Stimulated activated effector memory CD8-positive, alpha-beta T cell treated with anti-CD3 and anti-CD28 coated beads, Interleukin-12 subunit alpha, Interleukin-12 subunit beta, amount 100 ng/mL, for 72 hours (primary cell): ENCODE results near the gene MAD1L1.
A peak's percentile ranks its signal among the peaks of the same experiment; 100 is the strongest.

Experiments used
- ATAC-seq: fragments of 150-1000 bp; cut with Tn5 transposase; 2 replicates; pipeline ENCODE4 v1.10.0; 2021
- DNase-seq, 2 donors: peaks; one replicate each; pipeline ENCODE4 v3.0.0; 2021 to 2022; ENCODE audit warnings: low spot score in 2 of 2
- H3K27ac Mint-ChIP-seq: one replicate; pipeline ENCODE4 v1.8.0; 2022; ENCODE audit warnings: mild to moderate bottlenecking, mixed read lengths
- H3K36me3 Mint-ChIP-seq: one replicate; pipeline ENCODE4 v1.8.0; 2022; ENCODE audit warnings: mild to moderate bottlenecking, mixed read lengths
- H3K4me1 Mint-ChIP-seq: one replicate; pipeline ENCODE4 v1.8.0; 2022; ENCODE audit warnings: mixed read lengths
- H3K4me3 Mint-ChIP-seq: one replicate; pipeline ENCODE4 v1.8.0; 2022; ENCODE audit warnings: mild to moderate bottlenecking, mixed read lengths
- H3K9me3 Mint-ChIP-seq: one replicate; pipeline ENCODE4 v1.8.0; 2022; ENCODE audit warnings: mixed read lengths

The MAD1L1 gene

DNA sequence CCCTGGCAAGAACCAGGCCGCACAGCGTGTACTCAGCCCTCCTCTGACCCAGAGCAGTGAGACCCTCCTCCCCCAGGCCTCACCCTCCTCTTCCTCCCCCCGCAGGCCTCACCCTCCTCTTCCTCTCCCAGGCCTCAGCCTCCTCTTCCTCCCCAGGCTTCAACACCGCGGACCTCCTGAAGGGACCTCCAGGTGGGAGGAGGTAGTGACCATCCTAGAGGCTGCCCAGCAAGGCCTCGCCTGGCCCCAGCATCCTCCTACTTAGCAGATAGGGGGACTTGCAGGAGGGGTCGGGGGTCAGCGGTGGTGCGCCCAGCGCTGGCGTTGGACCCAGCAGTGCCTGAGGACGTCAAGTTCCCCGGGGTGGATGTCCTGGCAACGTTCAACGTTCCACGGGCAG, 291.9 kb downstream of the MAD1L1 start:
- peaks cover 18% of the 10 kb centered on the region for H3K36me3 Mint-ChIP-seq
- H3K27ac Mint-ChIP-seq = peak overlapping the region; percentile 94
- H3K4me1 Mint-ChIP-seq = peaks cover 70% of the 10 kb centered on the region
- peak; percentile 1 for ATAC-seq
- H3K4me3 Mint-ChIP-seq = peak overlapping the region; percentile 83
- DNase-seq = no peak
- no peaks in the 10 kb centered on the region for H3K9me3 Mint-ChIP-seq

DNA sequence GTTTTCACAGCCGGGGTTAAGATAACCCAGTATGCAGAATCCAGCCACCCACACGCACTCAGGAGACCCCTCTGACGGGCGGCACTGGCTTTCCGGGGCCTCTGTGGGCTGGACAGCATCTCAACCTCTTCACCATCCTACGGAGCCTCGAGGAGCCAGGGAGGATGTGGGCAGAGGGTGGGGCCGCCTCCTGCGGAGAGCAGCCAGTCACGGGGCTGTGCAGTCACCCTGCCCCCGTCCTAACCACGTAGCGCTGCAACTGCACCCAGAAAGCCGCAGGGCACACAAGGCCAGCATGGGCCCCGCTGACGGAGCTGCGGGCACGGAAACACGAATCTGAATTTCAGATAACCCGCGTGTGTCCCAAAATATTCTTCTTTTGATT, 292.4 kb downstream of the MAD1L1 start:
- H3K27ac Mint-ChIP-seq = peak overlapping the region; percentile 94
- ATAC-seq = peak; percentile 96

DNA sequence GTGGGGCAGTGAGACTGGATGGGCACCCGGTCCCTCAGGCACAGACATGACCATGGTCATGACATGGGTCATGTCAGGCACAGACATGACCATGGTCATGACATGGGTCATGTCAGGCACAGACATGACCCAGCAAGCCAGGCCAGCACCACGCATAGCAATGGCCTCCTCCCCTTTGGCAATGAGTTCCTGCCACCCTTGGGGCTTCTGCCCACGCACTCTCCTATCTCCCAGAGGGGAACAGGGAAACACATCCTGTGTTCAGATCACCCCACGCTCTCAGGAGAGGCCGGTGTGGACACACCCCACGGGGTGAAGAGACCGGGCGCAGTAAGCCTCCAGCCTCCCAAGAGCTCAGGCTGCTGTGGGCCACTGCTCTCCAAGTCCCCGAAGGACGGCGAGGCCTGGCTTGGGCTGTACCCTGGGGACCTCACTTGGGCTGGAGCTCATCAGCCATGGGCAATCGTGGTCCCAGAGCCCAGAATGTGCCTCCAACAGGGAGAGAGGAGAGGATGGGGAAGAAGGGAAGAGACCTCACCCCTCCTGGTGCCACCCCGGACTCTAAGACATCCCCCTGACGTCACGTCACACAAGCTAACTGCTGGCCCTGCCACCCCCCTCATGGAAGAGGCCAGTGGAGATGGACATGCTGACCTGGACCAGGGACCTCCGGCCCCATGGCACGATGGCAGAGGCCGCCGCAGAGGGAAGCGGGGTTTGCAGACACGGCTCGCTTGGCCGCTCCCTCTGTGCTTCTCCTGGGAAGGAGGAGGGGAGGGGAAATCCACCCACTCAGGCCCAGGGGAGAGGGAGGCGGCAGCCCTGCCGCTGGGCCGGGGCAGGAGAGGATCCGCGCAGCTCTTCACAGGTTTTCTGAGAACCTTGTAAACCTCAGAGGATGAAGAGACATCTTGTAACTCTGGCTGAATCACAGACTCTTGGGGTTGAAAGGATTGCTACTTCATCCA, 293.0 kb downstream of the MAD1L1 start:
- Mint-ChIP-seq H3K9me3 (no peaks in the 10 kb centered on the region), H3K4me1 (peaks cover 66% of the 10 kb centered on the region), H3K27ac (peak overlapping the region; percentile 94), H3K36me3 (peaks cover 18% of the 10 kb centered on the region), H3K4me3 (peak overlapping the region; percentile 83)
- ATAC-seq (peak; percentile 80), DNase-seq (peak; percentile 38 to 72)

More for the DNA sequence above, 292.4 kb downstream of the MAD1L1 start:
- peaks cover 18% of the 10 kb centered on the region for H3K36me3 Mint-ChIP-seq
- peaks cover 67% of the 10 kb centered on the region for H3K4me1 Mint-ChIP-seq
- H3K9me3 Mint-ChIP-seq = no peaks in the 10 kb centered on the region
- DNase-seq = peak; percentile 75 to 94
- H3K4me3 Mint-ChIP-seq = peak overlapping the region; percentile 83

DNA sequence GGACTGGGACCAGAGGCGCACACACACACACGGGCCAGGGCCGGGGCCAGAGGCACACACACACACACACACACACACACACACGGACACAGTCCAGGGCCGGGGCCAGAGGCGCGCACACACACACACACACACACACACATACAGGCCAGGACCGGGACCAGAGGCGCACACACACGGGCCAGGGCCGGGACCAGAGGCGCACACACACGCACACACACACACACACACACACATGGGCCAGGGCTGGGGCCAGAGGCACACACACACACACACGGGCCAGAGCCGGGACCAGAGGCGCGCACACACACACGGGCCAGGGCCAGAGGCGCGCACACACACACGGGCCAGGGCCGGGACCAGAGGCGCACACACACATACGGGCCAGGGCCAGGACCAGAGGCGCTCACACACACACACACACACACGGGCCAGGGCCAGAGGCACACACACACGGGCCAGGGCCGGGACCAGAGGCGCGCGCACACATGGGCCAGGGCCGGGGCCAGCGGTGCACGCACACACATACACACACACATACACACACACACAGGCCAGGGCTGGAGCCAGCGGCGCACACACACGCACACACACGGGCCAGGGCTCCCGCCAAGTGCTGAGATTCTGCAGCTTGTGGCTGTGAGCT, 293.8 kb downstream of the MAD1L1 start:
- Mint-ChIP-seq H3K4me1 (peaks cover 68% of the 10 kb centered on the region), H3K36me3 (peaks cover 23% of the 10 kb centered on the region), H3K27ac (peak overlapping the region; percentile 94), H3K4me3 (peak overlapping the region; percentile 83), H3K9me3 (no peaks in the 10 kb centered on the region)
- ATAC-seq = no peak
- DNase-seq = no peak

DNA sequence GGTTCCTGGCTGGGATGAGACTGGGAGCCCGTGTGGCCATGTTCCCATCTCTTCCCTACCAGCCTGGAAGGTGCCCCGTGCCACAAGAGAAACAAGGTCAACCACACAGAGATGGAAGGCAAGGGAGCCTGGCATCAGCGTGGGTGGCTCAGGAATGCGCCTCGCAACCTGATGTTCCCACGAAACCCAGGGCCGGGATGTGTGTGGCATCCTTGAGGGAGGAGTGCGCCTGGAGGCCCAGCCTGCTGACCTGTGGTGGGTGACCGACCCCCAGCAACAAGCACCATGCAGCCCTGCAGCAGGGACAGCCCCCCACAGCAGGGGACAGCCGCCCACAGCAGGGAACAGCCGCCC, 295.5 kb downstream of the MAD1L1 start:
- Mint-ChIP-seq H3K4me1 (peaks cover 51% of the 10 kb centered on the region), H3K27ac (no peak overlapping the region), H3K4me3 (no peak overlapping the region), H3K9me3 (no peaks in the 10 kb centered on the region), H3K36me3 (peaks cover 23% of the 10 kb centered on the region)
- no peak for ATAC-seq
- no peak for DNase-seq

DNA sequence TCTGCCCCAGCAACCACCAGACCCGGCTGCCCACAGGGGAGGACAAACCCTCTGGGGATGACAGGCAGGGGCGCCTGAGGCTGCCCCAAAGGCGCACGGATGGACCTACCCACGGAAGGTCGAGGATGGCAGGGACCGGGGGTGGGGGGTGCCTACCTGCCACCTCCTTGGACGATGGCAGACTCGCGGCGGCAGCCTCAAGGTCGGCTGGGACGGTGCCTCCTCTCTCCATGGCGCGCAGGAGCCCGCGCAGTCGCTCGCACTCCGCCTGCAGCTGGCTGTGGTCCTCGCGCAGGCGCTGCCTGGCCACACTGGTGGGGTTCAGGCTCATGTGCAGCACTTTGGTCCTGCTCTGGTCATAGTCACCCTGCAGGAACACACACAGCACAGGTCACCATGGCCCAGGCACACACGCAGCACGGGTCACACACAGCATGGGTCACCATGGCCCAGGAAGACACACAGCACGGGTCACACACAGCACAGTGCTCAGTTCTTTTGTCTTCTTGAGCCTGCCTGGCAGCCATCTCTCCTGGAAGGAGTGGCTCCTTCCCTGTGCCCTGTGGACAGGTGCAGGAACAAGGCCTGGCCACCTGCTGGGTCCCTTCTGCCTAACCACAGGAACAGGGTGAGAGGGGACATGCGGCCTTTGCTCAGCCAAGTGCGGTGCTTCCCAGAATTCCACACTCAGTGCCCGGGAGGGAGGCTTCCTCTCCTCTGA, 296.1 kb downstream of the MAD1L1 start:
- Mint-ChIP-seq H3K27ac (no peak overlapping the region), H3K9me3 (no peaks in the 10 kb centered on the region), H3K4me3 (no peak overlapping the region), H3K4me1 (peaks cover 47% of the 10 kb centered on the region), H3K36me3 (peaks cover 23% of the 10 kb centered on the region)
- ATAC-seq (no peak), DNase-seq (no peak)

DNA sequence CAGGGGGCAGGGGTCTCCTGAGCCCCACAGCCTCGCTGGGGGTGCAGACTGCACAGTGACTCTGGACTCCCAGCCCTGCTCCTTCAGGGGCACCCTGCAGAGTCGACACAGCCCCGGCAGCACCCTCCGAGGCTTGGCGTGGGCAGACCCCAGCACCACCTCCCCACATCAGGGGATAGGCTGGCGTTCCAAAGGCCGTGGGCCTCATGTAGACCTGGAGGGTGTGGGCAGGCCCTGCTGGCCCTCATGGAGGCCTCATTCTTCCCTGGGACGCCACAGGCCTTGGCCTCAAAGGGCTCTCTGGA, 296.8 kb downstream of the MAD1L1 start:
- no peak overlapping the region for H3K4me3 Mint-ChIP-seq
- no peak for DNase-seq
- H3K27ac Mint-ChIP-seq = no peak overlapping the region
- peaks cover 47% of the 10 kb centered on the region for H3K4me1 Mint-ChIP-seq
- peaks cover 23% of the 10 kb centered on the region for H3K36me3 Mint-ChIP-seq
- no peaks in the 10 kb centered on the region for H3K9me3 Mint-ChIP-seq
- no peak for ATAC-seq

DNA sequence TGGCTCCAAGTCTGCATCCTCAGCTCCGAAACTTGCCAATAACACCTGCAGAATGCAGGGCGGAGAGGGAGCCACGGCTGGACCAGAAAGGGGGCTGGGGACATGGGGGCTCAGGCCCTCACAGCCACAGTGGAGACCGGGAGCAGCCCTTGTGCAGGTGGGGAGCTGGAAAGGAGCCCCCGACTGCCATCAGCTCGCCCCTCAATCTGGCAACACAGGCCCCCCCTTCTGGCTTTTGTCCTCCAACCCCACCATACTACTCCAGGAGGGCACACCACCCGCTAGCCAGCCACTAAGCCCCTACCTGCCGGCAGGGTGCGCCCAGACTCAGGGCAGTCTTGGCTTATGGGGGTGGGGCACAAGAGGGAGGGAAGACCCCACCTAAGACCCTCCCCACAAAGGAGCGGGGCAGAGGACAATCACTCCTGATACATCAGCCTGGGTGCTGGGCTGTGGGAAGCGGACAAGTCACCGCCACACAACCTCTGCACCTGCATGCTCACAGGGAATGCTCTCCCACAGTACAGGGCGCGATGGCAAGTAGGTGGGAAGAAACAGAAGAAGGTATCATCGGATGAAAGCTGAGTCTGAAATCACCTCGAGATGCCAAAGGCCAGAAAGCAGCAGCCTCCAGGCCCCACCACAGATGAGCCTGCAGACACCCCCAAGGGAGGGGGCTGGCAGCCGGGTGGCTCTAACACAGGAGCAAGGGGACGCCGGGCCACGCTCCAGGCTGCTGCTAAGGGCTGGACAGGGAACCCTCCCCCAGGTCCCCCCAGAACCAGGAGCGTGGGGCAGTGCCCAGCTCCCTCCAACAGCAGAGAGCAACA, 297.4 kb downstream of the MAD1L1 start:
- ATAC-seq = no peak
- H3K36me3 Mint-ChIP-seq = peaks cover 20% of the 10 kb centered on the region
- H3K27ac Mint-ChIP-seq = no peak overlapping the region
- H3K9me3 Mint-ChIP-seq = no peaks in the 10 kb centered on the region
- H3K4me1 Mint-ChIP-seq = peaks cover 41% of the 10 kb centered on the region
- no peak overlapping the region for H3K4me3 Mint-ChIP-seq
- no peak for DNase-seq

DNA sequence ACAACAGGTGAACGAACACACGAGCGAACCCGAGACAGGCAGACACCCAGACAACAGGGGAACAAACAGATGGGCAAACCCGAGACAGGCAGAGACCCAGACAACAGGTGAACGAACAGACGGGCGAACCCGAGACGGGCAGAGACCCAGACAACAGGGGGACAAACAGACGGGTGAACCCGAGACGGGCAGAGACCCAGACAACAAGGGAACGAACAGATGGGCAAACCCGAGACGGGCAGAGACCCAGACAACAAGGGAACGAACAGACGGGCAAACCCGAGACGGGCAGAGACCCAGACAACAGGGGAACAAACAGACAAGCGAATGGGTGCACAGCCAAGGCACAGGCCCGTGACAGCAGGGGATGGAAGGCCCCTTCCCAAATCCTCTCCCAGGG, 298.0 kb downstream of the MAD1L1 start:
- no peak overlapping the region for H3K4me3 Mint-ChIP-seq
- H3K9me3 Mint-ChIP-seq = no peaks in the 10 kb centered on the region
- peak overlapping the region; percentile 27 for H3K27ac Mint-ChIP-seq
- DNase-seq (no peak), ATAC-seq (no peak)
- H3K4me1 Mint-ChIP-seq = peaks cover 35% of the 10 kb centered on the region
- H3K36me3 Mint-ChIP-seq = peaks cover 14% of the 10 kb centered on the region

DNA sequence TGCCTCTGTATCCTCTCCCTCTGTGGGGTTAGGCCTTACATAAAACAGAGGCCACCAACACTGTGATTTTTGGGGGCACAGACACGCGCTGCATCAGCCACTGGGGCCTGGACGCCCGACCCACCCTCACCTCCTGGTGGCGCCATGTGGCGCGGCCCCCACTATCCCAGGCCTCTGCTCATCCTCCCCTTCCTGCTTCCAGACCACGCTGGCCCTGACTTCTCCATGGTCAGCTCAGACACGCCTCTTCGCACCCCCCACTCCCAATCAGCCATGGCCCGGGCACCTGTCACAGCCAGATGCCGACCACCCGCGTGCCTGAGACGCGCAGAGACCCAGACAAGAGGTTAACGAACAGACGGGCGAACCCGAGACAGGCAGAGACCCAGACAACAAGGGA, 298.7 kb downstream of the MAD1L1 start:
- ATAC-seq (no peak), DNase-seq (no peak)
- Mint-ChIP-seq H3K9me3 (no peaks in the 10 kb centered on the region), H3K36me3 (peaks cover 12% of the 10 kb centered on the region), H3K4me3 (no peak overlapping the region), H3K4me1 (peaks cover 28% of the 10 kb centered on the region), H3K27ac (peak overlapping the region; percentile 27)

DNA sequence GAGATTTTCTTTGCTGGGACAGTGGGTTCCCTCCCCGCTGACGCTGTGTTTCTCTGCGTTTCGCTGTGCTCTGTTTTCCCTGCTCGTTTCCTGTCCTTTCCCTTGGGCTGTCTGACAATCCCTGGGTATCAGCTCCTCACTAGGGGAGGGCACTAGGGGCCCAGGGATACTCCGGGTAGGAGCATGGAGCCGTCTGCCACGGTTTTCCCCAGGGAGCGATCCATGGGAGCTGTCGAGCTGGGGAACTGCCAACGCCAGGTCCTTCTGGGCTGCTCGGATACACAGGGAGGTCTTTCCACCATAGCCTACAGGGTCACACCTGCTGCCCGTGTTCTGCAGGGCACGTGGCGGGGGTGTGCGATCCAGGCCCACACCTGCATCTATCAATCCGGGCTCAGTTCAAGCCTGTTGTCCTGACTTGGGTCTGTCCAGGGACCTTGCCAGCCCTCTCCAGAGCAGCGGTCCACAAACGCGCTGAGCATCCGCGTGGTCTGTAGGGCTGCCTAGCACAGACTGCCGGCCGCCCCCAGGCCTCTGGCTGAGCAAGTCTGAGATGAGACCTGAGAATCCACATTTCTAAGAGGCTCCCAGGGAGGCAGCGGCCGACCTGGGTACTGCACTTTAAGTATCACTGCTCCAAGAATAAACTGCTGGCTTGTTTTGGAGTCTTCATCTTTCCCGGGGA, 299.5 kb downstream of the MAD1L1 start:
- Mint-ChIP-seq H3K9me3 (no peaks in the 10 kb centered on the region), H3K4me1 (peaks cover 25% of the 10 kb centered on the region), H3K4me3 (no peak overlapping the region), H3K27ac (peak overlapping the region; percentile 71), H3K36me3 (peaks cover 9% of the 10 kb centered on the region)
- ATAC-seq (no peak), DNase-seq (no peak)

DNA sequence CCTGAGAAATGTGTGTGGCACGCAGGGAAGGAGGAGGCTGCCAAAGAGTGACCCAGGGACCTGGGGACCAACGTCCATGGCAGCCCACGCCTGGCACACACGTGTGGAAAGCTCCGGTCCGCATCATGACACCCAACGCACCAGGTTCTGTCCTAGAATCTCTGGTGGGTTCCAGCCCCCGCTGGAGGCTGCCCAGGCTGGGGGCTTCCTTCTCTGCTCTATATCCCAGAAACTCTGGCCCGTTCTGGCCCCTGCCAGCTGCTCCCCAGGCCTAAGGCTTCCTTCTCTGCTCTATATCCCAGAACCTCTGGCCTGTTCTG, 300.8 kb downstream of the MAD1L1 start:
- H3K36me3 Mint-ChIP-seq = peaks cover 5% of the 10 kb centered on the region
- peak overlapping the region; percentile 71 for H3K27ac Mint-ChIP-seq
- no peaks in the 10 kb centered on the region for H3K9me3 Mint-ChIP-seq
- ATAC-seq = no peak
- peaks cover 34% of the 10 kb centered on the region for H3K4me1 Mint-ChIP-seq
- no peak for DNase-seq
- H3K4me3 Mint-ChIP-seq = no peak overlapping the region

DNA sequence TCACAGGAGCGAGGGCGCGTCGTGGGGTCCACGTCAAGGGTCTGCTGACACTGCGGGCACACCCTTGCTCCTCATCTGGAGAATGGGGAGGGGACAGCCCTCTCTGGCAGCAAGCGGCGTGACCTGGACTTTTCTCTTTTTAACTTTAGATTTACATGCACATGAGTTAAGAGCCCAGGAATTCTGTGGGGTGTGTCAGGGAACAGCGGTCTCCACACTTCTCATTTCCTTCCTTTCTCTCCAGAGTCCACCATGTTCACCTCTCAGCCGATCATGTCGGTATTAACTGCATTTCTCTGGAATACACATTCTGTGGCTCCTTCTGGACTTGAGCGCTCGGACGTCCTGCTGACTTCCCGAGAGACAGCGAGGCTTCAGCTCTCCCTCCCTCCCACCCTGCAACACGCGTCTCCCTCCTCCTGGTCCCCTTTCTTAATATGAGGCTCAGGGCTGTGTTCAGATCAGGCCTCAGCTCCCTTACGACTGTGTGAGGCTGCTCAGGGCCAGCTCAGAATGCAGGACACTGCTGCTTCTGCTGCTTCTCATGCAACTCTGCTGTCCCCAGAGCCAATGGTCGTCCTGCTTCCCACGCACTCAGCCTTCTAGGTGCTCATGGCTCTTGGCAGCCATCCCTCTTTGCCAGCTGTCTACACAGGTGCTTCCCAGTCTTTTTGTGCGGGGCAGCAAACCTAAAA, 301.3 kb downstream of the MAD1L1 start:
- peaks cover 5% of the 10 kb centered on the region for H3K36me3 Mint-ChIP-seq
- DNase-seq (no peak), ATAC-seq (no peak)
- H3K27ac Mint-ChIP-seq = peak overlapping the region; percentile 71
- no peaks in the 10 kb centered on the region for H3K9me3 Mint-ChIP-seq
- peaks cover 39% of the 10 kb centered on the region for H3K4me1 Mint-ChIP-seq
- no peak overlapping the region for H3K4me3 Mint-ChIP-seq

DNA sequence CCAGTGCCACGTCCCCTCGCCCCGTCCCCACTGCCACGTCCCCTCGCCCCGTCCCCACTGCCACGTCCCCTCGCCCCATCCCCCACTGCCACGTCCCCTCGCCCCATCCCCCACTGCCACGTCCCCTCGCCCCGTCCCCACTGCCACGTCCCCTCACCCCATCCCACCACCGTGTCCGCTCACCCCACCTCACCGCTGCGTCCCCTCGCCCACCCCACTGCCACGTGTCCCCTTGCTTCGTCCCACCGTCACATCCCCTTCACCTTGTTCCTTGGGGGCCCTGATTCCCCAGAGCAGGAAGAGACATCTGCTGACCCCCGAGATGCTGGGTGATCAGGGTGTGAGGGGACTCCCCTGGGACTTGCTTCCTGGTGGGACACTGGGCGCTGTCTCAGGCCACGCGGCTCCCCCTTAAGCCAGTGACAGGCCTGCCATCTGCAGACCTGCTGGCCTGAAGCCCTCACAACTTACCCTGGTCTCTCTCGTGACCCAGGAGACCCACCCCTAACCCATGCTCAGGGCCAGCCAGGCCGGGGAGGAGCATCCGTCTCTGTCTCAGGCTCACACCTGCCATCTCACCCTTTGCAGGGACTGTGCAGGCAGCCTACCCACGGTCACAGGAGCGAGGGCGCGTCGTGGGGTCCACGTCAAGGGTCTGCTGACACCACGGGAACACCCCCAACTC, 302.2 kb downstream of the MAD1L1 start:
- peaks cover 5% of the 10 kb centered on the region for H3K36me3 Mint-ChIP-seq
- peaks cover 48% of the 10 kb centered on the region for H3K4me1 Mint-ChIP-seq
- no peaks in the 10 kb centered on the region for H3K9me3 Mint-ChIP-seq
- DNase-seq = no peak
- no peak for ATAC-seq
- no peak overlapping the region for H3K27ac Mint-ChIP-seq
- H3K4me3 Mint-ChIP-seq = no peak overlapping the region
